ENCODE results near the gene FIS1. TPM values are rescaled to one million over a fixed set of nuclear protein-coding genes. Genes with fewer than 3 reads are reported as not detected.
"Not testable (repeated sequence)": the region's sequence is repeated elsewhere in the genome, so short reads cannot be mapped to it uniquely, and the experiment has no call there.

FIS1 gene
- polyA plus RNA-seq, 1 of the 3 experiments (the other 2 are of a cell fraction): 1,313 TPM

- no peaks in the 10 kb centered on the region for H4K20me1 ChIP-seq (ENCODE audit: insufficient read depth)
- no peaks in the 10 kb centered on the region for H3K79me2 ChIP-seq (ENCODE audit: insufficient read depth)
- CTCF ChIA-PET: interaction anchor here (1.2 to 3.0 kb wide), 6 partner anchors 12 to 128 kb away, joined by 3 to 18 read pairs (median 4); no protein-coding TSS in a partner anchor
- no peaks in the 10 kb centered on the region for H3K36me3 ChIP-seq (replicated peaks in 1 of 2; ENCODE audit: control insufficient read depth in 1 of 2, insufficient read depth in 2 of 2, low read length in 1 of 2)
- H2AFZ ChIP-seq (ENCODE audit: low read depth): no peak overlapping the region
- no peak overlapping the region for H3K27ac ChIP-seq (ENCODE audit: low read depth in 2 of 2, low read length in 1 of 2)
- H3F3A ChIP-seq (replicated peaks; ENCODE audit: insufficient read depth): no peaks in the 10 kb centered on the region
- no peak overlapping the region for H3K9ac ChIP-seq
- H3K9me3 ChIP-seq: no peaks in the 10 kb centered on the region
- no peaks in the 10 kb centered on the region for H3K9me2 ChIP-seq
- H3K4me3 ChIP-seq (ENCODE audit: low read depth in 2 of 2, low read length in 1 of 2): no peak overlapping the region
- no peaks in the 10 kb centered on the region for H3K4me1 ChIP-seq (ENCODE audit: control insufficient read depth in 1 of 2, insufficient read depth in 2 of 2, low read depth in 1 of 2, low read length in 1 of 2)
- DNase-seq: no peak
- POLR2A ChIA-PET: interaction anchor here (0.6 kb wide), 1 partner anchor 8 kb away, joined by 4 read pairs; no protein-coding TSS in a partner anchor
- H3K27me3 ChIP-seq (ENCODE audit: insufficient read depth): no peaks in the 10 kb centered on the region
- TF ChIP-seq GATA2 (CRISPR knock-in tag; IDR thresholded peaks at IDR 0.05): no peak
- TF ChIP-seq EP300 (IDR thresholded peaks at IDR 0.05; ENCODE audit: borderline replicate concordance in 1 of 2, low read depth in 1 of 2, low read length in 1 of 2): no peak
- no peak for TF ChIP-seq MAX (IDR thresholded peaks at IDR 0.05; ENCODE audit: low read depth)
- TF ChIP-seq YY1 (IDR thresholded peaks at IDR 0.05; ENCODE audit: low read depth): no peak
- TF ChIP-seq, protein P1, sequence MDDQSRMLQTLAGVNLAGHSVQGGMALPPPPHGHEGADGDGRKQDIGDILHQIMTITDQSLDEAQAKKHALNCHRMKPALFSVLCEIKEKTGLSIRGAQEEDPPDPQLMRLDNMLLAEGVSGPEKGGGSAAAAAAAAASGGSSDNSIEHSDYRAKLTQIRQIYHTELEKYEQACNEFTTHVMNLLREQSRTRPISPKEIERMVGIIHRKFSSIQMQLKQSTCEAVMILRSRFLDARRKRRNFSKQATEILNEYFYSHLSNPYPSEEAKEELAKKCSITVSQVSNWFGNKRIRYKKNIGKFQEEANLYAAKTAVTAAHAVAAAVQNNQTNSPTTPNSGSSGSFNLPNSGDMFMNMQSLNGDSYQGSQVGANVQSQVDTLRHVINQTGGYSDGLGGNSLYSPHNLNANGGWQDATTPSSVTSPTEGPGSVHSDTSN (IDR thresholded peaks at IDR 0.05): no peak
- TF ChIP-seq, protein P2, sequence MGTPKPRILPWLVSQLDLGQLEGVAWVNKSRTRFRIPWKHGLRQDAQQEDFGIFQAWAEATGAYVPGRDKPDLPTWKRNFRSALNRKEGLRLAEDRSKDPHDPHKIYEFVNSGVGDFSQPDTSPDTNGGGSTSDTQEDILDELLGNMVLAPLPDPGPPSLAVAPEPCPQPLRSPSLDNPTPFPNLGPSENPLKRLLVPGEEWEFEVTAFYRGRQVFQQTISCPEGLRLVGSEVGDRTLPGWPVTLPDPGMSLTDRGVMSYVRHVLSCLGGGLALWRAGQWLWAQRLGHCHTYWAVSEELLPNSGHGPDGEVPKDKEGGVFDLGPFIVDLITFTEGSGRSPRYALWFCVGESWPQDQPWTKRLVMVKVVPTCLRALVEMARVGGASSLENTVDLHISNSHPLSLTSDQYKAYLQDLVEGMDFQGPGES (IDR thresholded peaks at IDR 0.05; ENCODE audit: low read depth, low read length): no peak
- TF ChIP-seq TCF12 (IDR thresholded peaks at IDR 0.05): no peak
- no peak for TF ChIP-seq MXI1 (IDR thresholded peaks at IDR 0.05; ENCODE audit: low read depth, low read length)
- TF ChIP-seq FOSL2 (IDR thresholded peaks at IDR 0.05; ENCODE audit: borderline replicate concordance, low read depth): no peak
- WGBS (ENCODE audit: low lambda C conversion rate): 67% methylated on average over 17 of the region's 17 CpGs
- no peak overlapping the region for H3K4me2 ChIP-seq
Measured at GRCh38 chr7:101265622-101266516, 21.0 kb upstream of the FIS1 start.

- CTCF ChIA-PET: interaction anchor here (0.6 to 3.0 kb wide), 6 partner anchors 19 to 173 kb away, joined by 3 to 18 read pairs (median 4); partner anchors contain the start of gene ZNHIT1
- DNase-seq; H3K27me3 ChIP-seq (ENCODE audit: insufficient read depth); H3K27ac ChIP-seq (ENCODE audit: low read depth in 2 of 2, low read length in 1 of 2); H3K9me2 ChIP-seq; H3K9me3 ChIP-seq; H3K36me3 ChIP-seq (replicated peaks in 1 of 2; ENCODE audit: control insufficient read depth in 1 of 2, insufficient read depth in 2 of 2, low read length in 1 of 2); H3K4me2 ChIP-seq; H3F3A ChIP-seq (replicated peaks; ENCODE audit: insufficient read depth); H4K20me1 ChIP-seq (ENCODE audit: insufficient read depth); H3K4me1 ChIP-seq (ENCODE audit: control insufficient read depth in 1 of 2, insufficient read depth in 2 of 2, low read depth in 1 of 2, low read length in 1 of 2); H3K9ac ChIP-seq; POLR2A ChIA-PET; H2AFZ ChIP-seq (ENCODE audit: low read depth); H3K79me2 ChIP-seq (ENCODE audit: insufficient read depth); H3K4me3 ChIP-seq (ENCODE audit: low read depth in 2 of 2, low read length in 1 of 2): not testable (repeated sequence)
- WGBS (ENCODE audit: low lambda C conversion rate): 61% methylated on average over 6 of the region's 6 CpGs
Measured at GRCh38 chr7:101264102-101264706, 19.3 kb upstream of the FIS1 start.

Measured in SK-N-SH (cell line).